GM10248 (cell line): Measurements from ENCODE around the gene CD28.

ENCODE experiments used
- CTCF ChIA-PET: fragments of 300-600 bp; sonication (Branson Sonifier 250); formaldehyde crosslinking; extraction: SDS; loops from one replicate; lab custom pipeline; 2021; ENCODE audit warnings: antibody characterized with exemption; lab: Yijun Ruan, JAX
- POLR2A ChIA-PET: fragments of 350-650 bp; sonication (Branson Sonifier 250); formaldehyde crosslinking; extraction: SDS; loops from one replicate; lab custom pipeline; 2020; ENCODE audit warnings: antibody characterized with exemption; lab: Yijun Ruan, JAX
- DNase-seq: peaks from one replicate; pipeline ENCODE4 v3.0.0; 2012; ENCODE audit errors: extremely low spot score
- TF ChIP-seq, protein P1 (sequence below): IDR thresholded peaks from 2 replicates; pipeline ENCODE4 v1.5.1; 2012; ENCODE audit warnings: mild to moderate bottlenecking, low read depth; ENCODE audit errors: extremely low read depth, missing control alignments, control extremely low read depth

CD28 gene

GRCh38 chr2:203787979-203788378 is 81.5 kb downstream of the CD28 start:
- CTCF ChIA-PET = interaction anchor here (0.9 to 2.0 kb wide), 2 partner anchors 10 to 12 kb away, joined by 3 to 6 read pairs; no protein-coding TSS in a partner anchor
- no peak for DNase-seq
- POLR2A ChIA-PET = no interaction called here
- TF ChIP-seq, protein P1, sequence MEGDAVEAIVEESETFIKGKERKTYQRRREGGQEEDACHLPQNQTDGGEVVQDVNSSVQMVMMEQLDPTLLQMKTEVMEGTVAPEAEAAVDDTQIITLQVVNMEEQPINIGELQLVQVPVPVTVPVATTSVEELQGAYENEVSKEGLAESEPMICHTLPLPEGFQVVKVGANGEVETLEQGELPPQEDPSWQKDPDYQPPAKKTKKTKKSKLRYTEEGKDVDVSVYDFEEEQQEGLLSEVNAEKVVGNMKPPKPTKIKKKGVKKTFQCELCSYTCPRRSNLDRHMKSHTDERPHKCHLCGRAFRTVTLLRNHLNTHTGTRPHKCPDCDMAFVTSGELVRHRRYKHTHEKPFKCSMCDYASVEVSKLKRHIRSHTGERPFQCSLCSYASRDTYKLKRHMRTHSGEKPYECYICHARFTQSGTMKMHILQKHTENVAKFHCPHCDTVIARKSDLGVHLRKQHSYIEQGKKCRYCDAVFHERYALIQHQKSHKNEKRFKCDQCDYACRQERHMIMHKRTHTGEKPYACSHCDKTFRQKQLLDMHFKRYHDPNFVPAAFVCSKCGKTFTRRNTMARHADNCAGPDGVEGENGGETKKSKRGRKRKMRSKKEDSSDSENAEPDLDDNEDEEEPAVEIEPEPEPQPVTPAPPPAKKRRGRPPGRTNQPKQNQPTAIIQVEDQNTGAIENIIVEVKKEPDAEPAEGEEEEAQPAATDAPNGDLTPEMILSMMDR = no peak
